GM12878 (cell line): ENCODE measurements around the gene ARID4B. TPM values are rescaled to one million over a fixed set of nuclear protein-coding genes. Genes with fewer than 3 reads are reported as not detected.

Source experiments
- ASH2L ChIP-seq: fragments of 300-600, 200-600 bp; sonication (generic); IDR thresholded peaks from 2 replicates; pipeline ENCODE4 v1.6.1; 2017; ENCODE audit warnings: low read depth, mild to moderate bottlenecking, borderline replicate concordance
- CBX3 ChIP-seq: fragments of 200-600 bp; sonication (generic); IDR thresholded peaks from 2 replicates; pipeline ENCODE4 v1.6.1; 2016; ENCODE audit warnings: low read depth, borderline replicate concordance
- CHD2 ChIP-seq: IDR thresholded peaks from 2 replicates; pipeline ENCODE4 v1.6.1; 2011; ENCODE audit warnings: low read depth, low read length, improper control_type of control experiment, borderline replicate concordance
- E4F1 ChIP-seq: fragments of 450-650 bp; IDR thresholded peaks from 2 replicates; pipeline ENCODE4 v1.6.1; 2018; ENCODE audit warnings: borderline replicate concordance, mild to moderate bottlenecking; ENCODE audit not compliant: partially characterized antibody
- IRF4 ChIP-seq: IDR thresholded peaks from 2 replicates; pipeline ENCODE4 v1.6.1; 2011; ENCODE audit warnings: low read depth, low read length
- NFIC ChIP-seq: IDR thresholded peaks from 2 replicates; pipeline ENCODE4 v1.6.1; 2012; ENCODE audit warnings: low read depth, mild to moderate bottlenecking, inconsistent platforms, low read length, moderate library complexity
- NFYA ChIP-seq: IDR thresholded peaks from 2 replicates; pipeline ENCODE4 v1.6.1; 2011; ENCODE audit warnings: low read depth, mild to moderate bottlenecking, low read length, improper control_type of control experiment, borderline replicate concordance
- NR2C1 ChIP-seq: fragments of 450-650 bp; IDR thresholded peaks from 2 replicates; pipeline ENCODE4 v1.6.1; 2017; ENCODE audit warnings: antibody characterized with exemption, mild to moderate bottlenecking, moderate library complexity
- NRF1 ChIP-seq: conservative IDR thresholded peaks from 2 replicates; pipeline ENCODE4 v1.6.1; 2011; ENCODE audit warnings: mild to moderate bottlenecking, low read depth, low read length, improper control_type of control experiment
- SKIL ChIP-seq: fragments of 450-650 bp; IDR thresholded peaks from 2 replicates; pipeline ENCODE4 v1.6.1; 2017; ENCODE audit warnings: mild to moderate bottlenecking, low read depth, inconsistent platforms; ENCODE audit not compliant: poor library complexity, severe bottlenecking
- SPI1 ChIP-seq: IDR thresholded peaks from 2 replicates; pipeline ENCODE4 v1.6.1; 2011; ENCODE audit warnings: low read depth, mild to moderate bottlenecking, low read length, moderate library complexity, borderline replicate concordance; ENCODE audit not compliant: insufficient read depth
- TCF12 ChIP-seq: IDR thresholded peaks from 2 replicates; pipeline ENCODE4 v1.6.1; 2011; ENCODE audit warnings: low read depth, mild to moderate bottlenecking, low read length
- polyA plus RNA-seq, 11 experiments: library from polyadenylated mRNA; depleted of rRNA in 4 of 11; unstranded in 6 of 11; stranded (reverse) in 5 of 11; fragments of >200 nt; fragmentation: Nextera tagmentation in 4 of 11; fragmentation: Illumina TruSeq in 1 of 11; extraction: Ambion mirVana in 4 of 11; extraction: Trizol in 1 of 11; gene quantifications; 1 replicate in 1 of 11; 2 replicates in 10 of 11; pipeline versions ENCODE4 v1.2.1 to v1.2.3, GENCODE V29; 2011 to 2016; ENCODE audit warnings: inconsistent platforms in 2 of 11, missing spikeins in 2 of 11, low read depth in 1 of 11
- total RNA-seq, 4 experiments: library from RNA; depleted of rRNA in 3 of 4; stranded (reverse); fragments of >200 nt in 3 of 4; fragmentation: Illumina TruSeq in 1 of 4; extraction: Trizol in 1 of 4; gene quantifications; 2 replicates each; pipeline versions ENCODE4 v1.2.1 to v1.2.3, GENCODE V29; 2013 to 2021

The ARID4B gene
- total and polyA plus RNA-seq, 10 of the 15 experiments (the other 5 are each of a cell fraction or from before 2014, with no cell fraction given), result 13.6 to 39.1 (median 28.0) TPM

DNA sequence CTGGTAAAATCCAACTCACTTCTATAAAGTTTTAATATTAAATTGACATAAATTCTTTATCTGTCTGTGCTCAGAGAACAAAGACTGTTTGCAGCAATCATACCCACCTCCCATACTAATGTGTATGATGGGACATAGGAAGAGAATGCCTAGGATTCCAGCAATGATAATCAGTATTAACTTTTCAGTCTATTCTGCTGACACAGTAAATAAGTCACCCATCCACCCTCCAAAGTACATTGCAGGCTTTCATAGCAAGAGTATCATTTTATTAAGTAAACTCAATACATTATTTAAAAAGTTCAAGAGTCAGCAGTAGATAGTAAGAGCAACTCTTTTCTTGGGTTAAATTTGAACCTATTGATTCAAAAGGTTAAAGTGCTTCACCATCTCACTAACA, 175.7 kb downstream of the ARID4B start (continued):
- TF ChIP-seq NFYA, result no peak
- no peak for TF ChIP-seq E4F1
- no peak for TF ChIP-seq ASH2L
- no peak for TF ChIP-seq TCF12
- TF ChIP-seq SKIL, result no peak
- TF ChIP-seq NR2C1, result no peak
- TF ChIP-seq CHD2, result no peak
- TF ChIP-seq NRF1, result no peak
- no peak for TF ChIP-seq SPI1
- TF ChIP-seq NFIC, result no peak
- TF ChIP-seq IRF4, result no peak
- TF ChIP-seq CBX3, result no peak
